ENCODE data around the gene CCDC40. TPM values are rescaled to one million over a fixed set of nuclear protein-coding genes. Genes with fewer than 3 reads are reported as not detected.

CCDC40 gene
- total and polyA plus RNA-seq, 8 donors: 0.61 to 56.2 (median 3.8) TPM

- Histone ChIP-seq H3K9me3 (no peaks in the 10 kb centered on the region), H3K36me3 (no peaks in the 10 kb centered on the region), H3K27me3 (no peaks in the 10 kb centered on the region), H3K4me1 (peaks cover 39 to 60% (median 46%) of the 10 kb centered on the region in 4 donors), H3K4me3 (no peak overlapping the region), H3K27ac (no peak overlapping the region)
- no peak for DNase-seq
- WGBS, 5 donors: 90 to 96% (median 95%) methylated on average over 31 of the region's 31 CpGs
- TF ChIP-seq POLR2AphosphoS5 (IDR thresholded peaks at IDR 0.05) (no peak), POLR2A (IDR thresholded peaks at IDR 0.05) (no peak), CTCF (IDR thresholded peaks at IDR 0.05) (no peak), EP300 (IDR thresholded peaks at IDR 0.05) (no peak)
- intact Hi-C loops (cut with DNase I; ENCODE audit: low total_unique reads): no loop called here
Measured at GRCh38 chr17:80067393-80067986, 31.0 kb downstream of the CCDC40 start.

GRCh38 chr17:80068301-80069222 is 32.1 kb downstream of the CCDC40 start:
- Histone ChIP-seq H3K27ac (peak overlapping the region; percentile 41 to 92 (median 90)), H3K9me3 (no peaks in the 10 kb centered on the region), H3K4me3 (peak overlapping the region in 1 of 4 donors; percentile 5), H3K36me3 (no peaks in the 10 kb centered on the region), H3K4me1 (peaks cover 39 to 56% (median 43%) of the 10 kb centered on the region in 4 donors), H3K27me3 (no peaks in the 10 kb centered on the region)
- WGBS, 5 donors: 29 to 48% (median 34%) methylated on average over 23 of the region's 23 CpGs
- peak; percentile 54 to 59 for DNase-seq
- intact Hi-C loops (cut with DNase I; ENCODE audit: low total_unique reads): no loop called here
- peak; percentile 39 to 70 (median 42) for TF ChIP-seq POLR2AphosphoS5 (IDR thresholded peaks at IDR 0.05)
- TF ChIP-seq POLR2A (IDR thresholded peaks at IDR 0.05): no peak

- Histone ChIP-seq H3K27ac (peak overlapping the region; percentile 84 to 92 (median 90)), H3K36me3 (no peaks in the 10 kb centered on the region), H3K9me3 (no peaks in the 10 kb centered on the region), H3K4me1 (peaks cover 37 to 43% (median 39%) of the 10 kb centered on the region in 4 donors), H3K27me3 (no peaks in the 10 kb centered on the region), H3K4me3 (peak overlapping the region; percentile 36 to 46 (median 42))
- DNase-seq: no peak
- intact Hi-C loops (cut with DNase I; ENCODE audit: low total_unique reads): no loop called here
- 41 to 52% (median 45%) methylated on average over 12 to 15 of the region's 15 CpGs for WGBS, 5 donors
- TF ChIP-seq EP300 (IDR thresholded peaks at IDR 0.05): no peak
- TF ChIP-seq POLR2A (IDR thresholded peaks at IDR 0.05): no peak
- no peak for TF ChIP-seq CTCF (IDR thresholded peaks at IDR 0.05)
- no peak for TF ChIP-seq POLR2AphosphoS5 (IDR thresholded peaks at IDR 0.05)
Measured at GRCh38 chr17:80070375-80071115, 34.1 kb downstream of the CCDC40 start.

- 7 to 26% (median 12%) methylated on average over 18 to 20 of the region's 20 CpGs for WGBS, 5 donors
- TF ChIP-seq CTCF (IDR thresholded peaks at IDR 0.05): no peak
- no peak for TF ChIP-seq POLR2A (IDR thresholded peaks at IDR 0.05)
- peak in 2 of 3 donors; percentile 46 to 67 for TF ChIP-seq POLR2AphosphoS5 (IDR thresholded peaks at IDR 0.05)
- TF ChIP-seq EP300 (IDR thresholded peaks at IDR 0.05): no peak
- peak overlapping the region; percentile 84 to 92 (median 90) for H3K27ac ChIP-seq
- no peaks in the 10 kb centered on the region for H3K36me3 ChIP-seq
- H3K27me3 ChIP-seq: no peaks in the 10 kb centered on the region
- DNase-seq: peak; percentile 76 to 85
- intact Hi-C loops (cut with DNase I; ENCODE audit: low total_unique reads): no loop called here
- H3K9me3 ChIP-seq: no peaks in the 10 kb centered on the region
- H3K4me3 ChIP-seq: peak overlapping the region; percentile 36 to 46 (median 42)
- H3K4me1 ChIP-seq: peaks cover 37 to 43% (median 39%) of the 10 kb centered on the region in 4 donors
Measured at GRCh38 chr17:80071116-80071841, 34.8 kb downstream of the CCDC40 start.

Measured in stomach (tissue), 9 donors.